IPS-NIHi11 (cell line): ENCODE results near the gene CNIH1.
A peak's percentile ranks its signal among the peaks of the same experiment; 100 is the strongest.
"Not testable (repeated sequence)": the region's sequence is repeated elsewhere in the genome, so short reads cannot be mapped to it uniquely, and the experiment has no call there.

Experiments
- DNase-seq: peaks from one replicate; pipeline ENCODE4 v3.0.0; 2012; ENCODE audit warnings: mixed read lengths, low spot score

The CNIH1 gene

GRCh38 chr14:54427871-54428270 is 13.3 kb downstream of the CNIH1 start:
- no peak for DNase-seq

- DNase-seq, result no peak
Measured at GRCh38 chr14:54425537-54426274, 15.5 kb downstream of the CNIH1 start.

GRCh38 chr14:54425068-54425467 is 16.1 kb downstream of the CNIH1 start:
- DNase-seq, result no peak

GRCh38 chr14:54424479-54424901 is 16.7 kb downstream of the CNIH1 start:
- DNase-seq, result no peak

GRCh38 chr14:54423991-54424390 is 17.2 kb downstream of the CNIH1 start:
- DNase-seq, result no peak

GRCh38 chr14:54420478-54421142 is 20.6 kb downstream of the CNIH1 start:
- DNase-seq, result peak; percentile 67

GRCh38 chr14:54411371-54411770 is 29.8 kb downstream of the CNIH1 start:
- DNase-seq, result no peak

- no peak for DNase-seq
Measured at GRCh38 chr14:54410215-54410614, 31.0 kb downstream of the CNIH1 start.

GRCh38 chr14:54403401-54404005 is 37.7 kb downstream of the CNIH1 start:
- DNase-seq, result not testable (repeated sequence)

DNA sequence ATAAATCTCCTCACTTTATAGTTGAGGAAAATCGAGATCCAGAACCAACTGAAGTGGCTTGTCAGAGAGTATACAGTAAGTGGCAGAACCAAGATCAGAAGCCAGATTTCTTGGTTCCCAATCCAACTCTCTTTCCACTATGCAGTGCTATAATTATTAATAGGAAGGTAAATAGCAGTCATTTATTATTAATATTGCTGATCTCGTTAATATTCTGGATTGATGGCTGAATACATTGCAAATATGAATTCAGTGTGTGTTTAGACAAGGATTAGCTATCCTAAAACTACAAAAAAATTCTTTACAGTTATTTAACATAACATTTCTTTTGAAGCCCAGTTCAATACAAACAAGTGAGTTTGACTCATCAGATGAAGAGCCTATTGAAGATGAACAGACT is 41.6 kb downstream of the CNIH1 start:
- no peak for DNase-seq

DNA sequence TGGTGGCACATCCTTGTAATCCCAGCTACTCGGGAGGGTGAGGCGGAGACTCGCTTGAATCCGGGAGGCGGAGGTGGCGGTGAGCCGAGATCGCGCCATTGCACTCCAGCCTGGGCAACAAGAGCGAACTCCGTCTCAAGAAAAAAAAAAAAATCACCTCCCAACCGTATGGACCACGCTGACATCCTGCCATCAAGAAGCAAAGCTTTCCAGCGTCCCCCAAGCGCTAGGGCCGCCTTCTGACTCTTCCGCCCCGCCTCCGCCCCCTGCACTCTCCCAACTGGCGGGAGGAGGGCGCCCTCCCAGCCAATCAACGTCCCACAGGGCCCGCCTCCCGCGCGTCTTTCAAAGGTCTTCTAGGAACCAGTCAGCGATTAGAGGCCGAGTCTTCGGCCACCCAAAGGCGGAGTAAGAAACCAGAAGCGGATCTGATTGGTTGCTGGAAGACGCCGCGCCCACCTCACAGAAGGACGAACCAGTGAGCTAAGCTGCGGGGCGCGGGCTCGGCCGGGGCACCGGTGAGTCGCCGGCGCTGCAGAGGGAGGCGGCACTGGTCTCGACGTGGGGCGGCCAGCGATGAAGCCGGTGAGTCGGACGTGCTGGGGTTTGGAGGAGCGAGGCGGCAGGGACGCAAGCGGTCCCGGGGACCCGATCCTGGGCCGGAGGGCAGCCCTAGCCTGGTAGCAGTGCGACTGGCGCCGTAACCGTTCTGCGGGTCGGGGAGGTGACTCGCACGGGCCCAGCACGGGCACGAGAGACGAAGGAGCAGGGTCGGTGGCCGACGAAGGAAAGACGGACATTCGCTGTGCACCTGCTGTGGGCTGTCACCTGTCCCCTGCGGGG is 44.5 kb downstream of the CNIH1 start, which contains the start of gene CDKN3:
CDKN3 (plus strand) TSS at position 515 of the 843 bp plus-strand sequence; CDS start at position 577, 62 bp downstream.
- DNase-seq, result peak; percentile 99

DNA sequence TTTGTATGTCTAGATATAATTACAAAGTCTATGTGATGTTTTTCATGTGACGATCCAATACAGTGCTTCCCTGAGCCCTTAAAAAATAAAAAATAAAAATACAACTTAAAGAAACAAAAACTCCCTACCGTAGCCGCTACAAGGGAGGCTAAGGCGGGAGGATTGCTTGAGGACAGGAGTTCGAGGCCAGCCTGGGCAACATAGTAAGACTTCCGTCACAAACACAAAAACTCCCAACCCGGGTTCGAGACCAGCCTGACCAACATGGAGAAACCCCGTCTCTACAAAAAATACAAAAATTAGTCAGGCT is 45.0 kb downstream of the CNIH1 start:
- DNase-seq, result no peak

- no peak for DNase-seq
Measured at GRCh38 chr14:54395716-54396115, 45.5 kb downstream of the CNIH1 start.

DNA sequence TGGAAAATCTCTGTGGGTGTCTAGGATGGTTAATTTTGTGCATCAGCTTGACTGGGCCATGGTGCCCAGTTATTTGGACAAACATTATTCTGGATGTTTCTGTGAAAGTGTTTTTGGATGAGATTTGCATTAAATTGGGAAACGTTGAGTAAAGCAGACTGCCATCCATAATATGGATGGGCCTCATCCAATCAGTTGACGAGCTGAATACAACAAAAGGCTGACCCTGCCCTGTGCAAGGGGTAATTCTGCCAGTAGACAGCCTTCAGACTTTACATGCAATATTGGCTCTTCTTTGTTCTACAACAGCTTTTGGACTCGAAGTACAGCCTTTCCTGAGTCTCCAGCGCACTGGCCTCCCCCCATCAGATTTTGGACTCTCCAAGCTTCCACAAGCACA is 45.9 kb downstream of the CNIH1 start:
- no peak for DNase-seq

DNA sequence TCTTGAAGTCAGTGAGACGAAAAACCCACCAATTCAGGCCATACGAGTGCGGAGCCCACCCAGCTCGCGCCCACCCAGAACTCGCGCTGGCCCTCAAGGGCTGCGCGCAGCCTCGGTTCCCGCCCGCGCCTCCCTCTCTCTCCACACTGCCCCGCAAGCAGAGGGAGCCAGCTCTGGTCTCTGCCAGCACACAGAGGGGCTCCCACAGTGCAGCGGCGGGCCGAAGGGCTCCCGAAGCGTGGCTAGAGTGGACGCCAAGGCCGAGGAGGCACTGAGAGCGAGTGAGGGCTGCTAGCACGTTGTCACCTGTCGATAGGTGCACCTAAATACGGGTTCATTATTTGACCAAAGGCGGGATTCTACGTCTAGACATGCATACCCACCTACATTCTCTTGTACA is 46.6 kb downstream of the CNIH1 start:
- no peak for DNase-seq

- DNase-seq, result not testable (repeated sequence)
Measured at GRCh38 chr14:54392986-54393884, 47.9 kb downstream of the CNIH1 start.

DNA sequence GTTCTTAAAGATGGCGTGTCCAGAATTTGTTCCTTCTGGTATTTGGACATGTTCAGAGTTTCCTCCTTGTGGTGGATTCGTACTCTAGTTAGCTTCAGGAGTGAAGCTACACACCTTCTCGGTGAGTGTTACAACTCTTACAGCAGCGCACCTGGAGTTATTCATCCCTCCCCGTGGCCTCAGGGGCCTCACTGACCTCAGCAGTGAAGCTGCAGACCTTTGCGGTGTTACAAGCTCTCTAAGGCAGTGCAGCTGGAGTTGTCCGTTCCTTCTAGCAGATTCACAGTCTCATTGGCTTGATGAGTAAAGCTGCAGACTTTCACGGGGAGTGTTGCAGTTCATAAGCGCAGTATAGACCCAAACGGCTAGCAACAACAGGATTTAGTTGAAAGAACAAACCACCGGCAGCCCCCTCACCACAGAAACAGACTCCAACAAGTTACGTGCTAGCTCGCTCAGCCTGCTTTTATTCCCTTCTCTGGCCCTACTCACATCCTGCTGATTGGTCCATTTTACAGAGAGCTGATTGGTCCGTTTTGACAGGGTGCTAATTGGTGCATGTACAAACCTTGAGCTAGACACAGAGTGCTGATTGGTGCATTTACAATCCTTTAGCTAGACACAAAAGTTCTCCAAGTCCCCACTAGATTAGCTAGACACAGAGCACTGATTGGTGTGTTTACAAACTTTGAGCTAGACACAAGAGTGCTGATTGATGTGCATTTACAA is 48.9 kb downstream of the CNIH1 start:
- DNase-seq, result no peak

- DNase-seq, result no peak
Measured at GRCh38 chr14:54387328-54387727, 53.8 kb downstream of the CNIH1 start.

DNA sequence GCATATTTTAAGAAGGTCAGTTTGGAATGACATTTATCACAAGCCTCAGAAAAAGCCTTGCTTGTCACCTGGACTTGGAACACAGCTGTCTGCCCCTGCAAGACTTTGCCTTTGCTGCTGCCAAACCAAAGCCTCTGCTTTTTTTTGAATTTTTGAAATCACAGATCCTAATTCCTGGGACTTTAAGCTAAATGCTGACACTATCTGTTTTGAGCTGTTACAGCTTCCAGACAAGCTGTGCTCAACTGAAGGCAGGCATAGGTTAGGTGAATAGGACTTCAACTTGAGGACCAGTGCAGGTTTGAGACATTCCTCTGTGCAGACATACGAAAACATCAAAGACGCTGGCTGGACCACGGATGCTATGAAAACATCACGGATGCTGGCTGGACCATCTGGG is 55.6 kb downstream of the CNIH1 start:
- no peak for DNase-seq

DNA sequence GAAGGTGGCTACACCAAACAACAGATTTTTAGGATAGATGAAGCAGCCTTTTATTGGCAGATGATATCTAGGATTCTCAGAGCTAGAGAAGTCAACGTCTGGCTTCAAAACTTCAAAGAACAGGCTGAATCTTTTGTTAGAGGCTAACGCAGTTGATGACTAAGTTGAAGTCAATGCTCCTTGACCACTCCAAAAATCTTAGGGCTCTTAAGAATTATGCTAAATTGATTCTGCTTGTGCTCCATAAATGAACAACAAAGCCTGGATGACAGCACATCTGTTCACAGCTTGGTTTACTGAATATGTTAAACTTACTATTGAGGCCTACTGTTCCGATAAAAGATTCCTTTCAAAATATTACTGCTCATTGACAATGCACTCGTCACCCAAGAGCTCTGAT is 57.3 kb downstream of the CNIH1 start:
- DNase-seq, result no peak

- peak; percentile 31 for DNase-seq
Measured at GRCh38 chr14:54381821-54382220, 59.4 kb downstream of the CNIH1 start.
